Measurements from ENCODE around the gene IRF6. TPM values are rescaled to one million over a fixed set of nuclear protein-coding genes. Genes with fewer than 3 reads are reported as not detected.

The IRF6 gene
- polyA plus RNA-seq, 1 of the 3 experiments (the other 2 are of a cell fraction), result 0.94 TPM

- peaks cover 17% of the 10 kb centered on the region for H3F3A ChIP-seq (replicated peaks; ENCODE audit: insufficient read depth)
- no peak overlapping the region for H3K9ac ChIP-seq
- no peaks in the 10 kb centered on the region for H3K9me3 ChIP-seq
- H2AFZ ChIP-seq (ENCODE audit: low read depth), result no peak overlapping the region
- no peak overlapping the region for H3K4me3 ChIP-seq (ENCODE audit: low read depth in 2 of 2, low read length in 1 of 2)
- ChIA-PET CTCF (interaction anchor here (0.7 to 2.3 kb wide), 3 partner anchors 40 to 518 kb away, joined by 3 to 6 read pairs (median 3); no protein-coding TSS in a partner anchor), POLR2A (no interaction called here)
- peaks cover 13 to 15% of the 10 kb centered on the region in 2 experiments; a peak in 3 of 4 replicates for H3K4me1 ChIP-seq (ENCODE audit: control insufficient read depth in 1 of 2, insufficient read depth in 2 of 2, low read depth in 1 of 2, low read length in 1 of 2)
- H4K20me1 ChIP-seq (ENCODE audit: insufficient read depth), result no peaks in the 10 kb centered on the region
- no peak for DNase-seq
- TF ChIP-seq FOXJ3 (CRISPR knock-in tag; IDR thresholded peaks at IDR 0.05), result no peak
- no peak for TF ChIP-seq JUND (IDR thresholded peaks at IDR 0.05)
- no peak for TF ChIP-seq RFX5 (IDR thresholded peaks at IDR 0.05; ENCODE audit: low read length)
- TF ChIP-seq IRF3 (IDR thresholded peaks at IDR 0.05; ENCODE audit: low read depth, low read length), result no peak
- TF ChIP-seq RXRA (IDR thresholded peaks at IDR 0.05; ENCODE audit: borderline replicate concordance, low read depth), result no peak
- no peak for TF ChIP-seq EZH2phosphoT487 (IDR thresholded peaks at IDR 0.05; ENCODE audit: borderline replicate concordance, low read depth)
- no peak for TF ChIP-seq GABPA (IDR thresholded peaks at IDR 0.05; ENCODE audit: low read depth)
- TF ChIP-seq ELF1 (IDR thresholded peaks at IDR 0.05), result no peak
- TF ChIP-seq, protein P1, sequence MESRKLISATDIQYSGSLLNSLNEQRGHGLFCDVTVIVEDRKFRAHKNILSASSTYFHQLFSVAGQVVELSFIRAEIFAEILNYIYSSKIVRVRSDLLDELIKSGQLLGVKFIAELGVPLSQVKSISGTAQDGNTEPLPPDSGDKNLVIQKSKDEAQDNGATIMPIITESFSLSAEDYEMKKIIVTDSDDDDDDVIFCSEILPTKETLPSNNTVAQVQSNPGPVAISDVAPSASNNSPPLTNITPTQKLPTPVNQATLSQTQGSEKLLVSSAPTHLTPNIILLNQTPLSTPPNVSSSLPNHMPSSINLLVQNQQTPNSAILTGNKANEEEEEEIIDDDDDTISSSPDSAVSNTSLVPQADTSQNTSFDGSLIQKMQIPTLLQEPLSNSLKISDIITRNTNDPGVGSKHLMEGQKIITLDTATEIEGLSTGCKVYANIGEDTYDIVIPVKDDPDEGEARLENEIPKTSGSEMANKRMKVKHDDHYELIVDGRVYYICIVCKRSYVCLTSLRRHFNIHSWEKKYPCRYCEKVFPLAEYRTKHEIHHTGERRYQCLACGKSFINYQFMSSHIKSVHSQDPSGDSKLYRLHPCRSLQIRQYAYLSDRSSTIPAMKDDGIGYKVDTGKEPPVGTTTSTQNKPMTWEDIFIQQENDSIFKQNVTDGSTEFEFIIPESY (IDR thresholded peaks at IDR 0.05; ENCODE audit: borderline replicate concordance, low read depth), result no peak
- no peak for TF ChIP-seq POLR2AphosphoS5 (IDR thresholded peaks at IDR 0.05; ENCODE audit: low read depth, low read length)
- no peak overlapping the region for H3K27ac ChIP-seq (ENCODE audit: low read depth in 2 of 2, low read length in 1 of 2)
- no peaks in the 10 kb centered on the region for H3K79me2 ChIP-seq (ENCODE audit: insufficient read depth)
- 73% methylated on average over 1 of the region's 1 CpG for WGBS (ENCODE audit: low lambda C conversion rate)
- no peaks in the 10 kb centered on the region for H3K9me2 ChIP-seq
- no peaks in the 10 kb centered on the region for H3K27me3 ChIP-seq (ENCODE audit: insufficient read depth)
- H3K36me3 ChIP-seq (replicated peaks in 1 of 2; ENCODE audit: control insufficient read depth in 1 of 2, insufficient read depth in 2 of 2, low read length in 1 of 2), result peaks cover 0 to 2% of the 10 kb centered on the region in 2 experiments
- H3K4me2 ChIP-seq, result no peak overlapping the region
Measured at GRCh38 chr1:209774592-209774991, 31.4 kb downstream of the IRF6 start.

DNA sequence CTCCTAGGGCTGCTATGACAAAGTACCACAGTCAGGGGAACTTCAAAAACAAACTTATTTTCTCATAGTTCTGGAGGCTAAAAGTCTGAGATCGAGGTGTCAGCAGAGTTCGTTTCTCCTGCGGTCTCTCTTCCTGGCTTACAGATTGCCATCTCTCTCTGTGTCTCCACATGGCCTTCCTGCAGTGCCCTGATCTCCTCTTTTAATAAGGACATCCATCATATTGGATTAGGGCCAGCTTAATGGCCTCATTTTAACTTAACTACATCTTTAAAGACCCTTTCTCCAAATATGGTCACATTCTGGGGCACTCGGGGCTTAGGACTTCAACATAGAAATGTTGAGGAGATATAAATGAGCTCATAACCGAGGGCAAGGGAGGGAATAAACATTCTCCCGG is 33.8 kb downstream of the IRF6 start:
- H2AFZ ChIP-seq (ENCODE audit: low read depth), result no peak overlapping the region
- no peaks in the 10 kb centered on the region for H3K9me3 ChIP-seq
- DNase-seq, result peak; percentile 53
- peaks cover 18 to 36% of the 10 kb centered on the region in 2 experiments for H3K4me1 ChIP-seq (ENCODE audit: control insufficient read depth in 1 of 2, insufficient read depth in 2 of 2, low read depth in 1 of 2, low read length in 1 of 2)
- H3K27me3 ChIP-seq (ENCODE audit: insufficient read depth), result no peaks in the 10 kb centered on the region
- ChIA-PET CTCF (interaction anchor here (1.2 to 1.5 kb wide), 2 partner anchors 12 to 79 kb away, joined by 3 to 4 read pairs; no protein-coding TSS in a partner anchor), POLR2A (interaction anchor here (1.3 kb wide), 1 partner anchor 11 kb away, joined by 3 read pairs; no protein-coding TSS in a partner anchor)
- no peaks in the 10 kb centered on the region for H3K9me2 ChIP-seq
- H3K4me3 ChIP-seq (ENCODE audit: low read depth in 2 of 2, low read length in 1 of 2), result no peak overlapping the region
- no peaks in the 10 kb centered on the region for H4K20me1 ChIP-seq (ENCODE audit: insufficient read depth)
- peaks cover 37% of the 10 kb centered on the region for H3F3A ChIP-seq (replicated peaks; ENCODE audit: insufficient read depth)
- WGBS (ENCODE audit: low lambda C conversion rate), result 37% methylated on average over 6 of the region's 6 CpGs
- no peak overlapping the region for H3K27ac ChIP-seq (ENCODE audit: low read depth in 2 of 2, low read length in 1 of 2)
- H3K4me2 ChIP-seq, result no peak overlapping the region
- H3K36me3 ChIP-seq (replicated peaks in 1 of 2; ENCODE audit: control insufficient read depth in 1 of 2, insufficient read depth in 2 of 2, low read length in 1 of 2), result no peaks in the 10 kb centered on the region
- no peak overlapping the region for H3K9ac ChIP-seq
- H3K79me2 ChIP-seq (ENCODE audit: insufficient read depth), result no peaks in the 10 kb centered on the region
- no peak for TF ChIP-seq SIN3A (IDR thresholded peaks at IDR 0.05; ENCODE audit: borderline replicate concordance, low read depth, low read length)
- TF ChIP-seq, protein P2, sequence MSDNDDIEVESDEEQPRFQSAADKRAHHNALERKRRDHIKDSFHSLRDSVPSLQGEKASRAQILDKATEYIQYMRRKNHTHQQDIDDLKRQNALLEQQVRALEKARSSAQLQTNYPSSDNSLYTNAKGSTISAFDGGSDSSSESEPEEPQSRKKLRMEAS (IDR thresholded peaks at IDR 0.05; ENCODE audit: low read depth), result no peak
- no peak for TF ChIP-seq POLR2AphosphoS5 (IDR thresholded peaks at IDR 0.05; ENCODE audit: low read depth, low read length)
- no peak for TF ChIP-seq CHD2 (IDR thresholded peaks at IDR 0.05; ENCODE audit: low read length, partially characterized antibody)
- no peak for TF ChIP-seq RAD21 (IDR thresholded peaks at IDR 0.05; ENCODE audit: low read length)
- peak in 1 of 2 experiments; percentile 48; a peak in 1 of 4 replicates for TF ChIP-seq EP300 (IDR thresholded peaks at IDR 0.05; ENCODE audit: borderline replicate concordance in 1 of 2, low read depth in 1 of 2, low read length in 1 of 2)
- TF ChIP-seq, protein P3, sequence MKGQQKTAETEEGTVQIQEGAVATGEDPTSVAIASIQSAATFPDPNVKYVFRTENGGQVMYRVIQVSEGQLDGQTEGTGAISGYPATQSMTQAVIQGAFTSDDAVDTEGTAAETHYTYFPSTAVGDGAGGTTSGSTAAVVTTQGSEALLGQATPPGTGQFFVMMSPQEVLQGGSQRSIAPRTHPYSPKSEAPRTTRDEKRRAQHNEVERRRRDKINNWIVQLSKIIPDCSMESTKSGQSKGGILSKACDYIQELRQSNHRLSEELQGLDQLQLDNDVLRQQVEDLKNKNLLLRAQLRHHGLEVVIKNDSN (IDR thresholded peaks at IDR 0.05; ENCODE audit: borderline replicate concordance, low read depth), result no peak
- TF ChIP-seq NFIC (IDR thresholded peaks at IDR 0.05; ENCODE audit: borderline replicate concordance), result no peak
- no peak for TF ChIP-seq RFX5 (IDR thresholded peaks at IDR 0.05; ENCODE audit: low read length)
- no peak; the same call in 1 of the 2 replicates for TF ChIP-seq MXI1 (IDR thresholded peaks at IDR 0.05; ENCODE audit: low read depth, low read length)
- no peak for TF ChIP-seq ELF1 (IDR thresholded peaks at IDR 0.05)
- TF ChIP-seq TCF12 (IDR thresholded peaks at IDR 0.05), result no peak
- no peak for TF ChIP-seq SMC3 (IDR thresholded peaks at IDR 0.05; ENCODE audit: low read depth, low read length)
- TF ChIP-seq FOXJ3 (CRISPR knock-in tag; IDR thresholded peaks at IDR 0.05), result no peak
- TF ChIP-seq NRF1 (IDR thresholded peaks at IDR 0.05; ENCODE audit: low read depth, low read length), result no peak
- peak; percentile 74 for TF ChIP-seq GATA2 (CRISPR knock-in tag; IDR thresholded peaks at IDR 0.05)
- no peak for TF ChIP-seq TEAD4 (IDR thresholded peaks at IDR 0.05; ENCODE audit: borderline replicate concordance, insufficient read depth)
